Measurements from ENCODE around the gene PLXNB2. TPM values are rescaled to one million over a fixed set of nuclear protein-coding genes. Genes with fewer than 3 reads are reported as not detected.

The PLXNB2 gene
- total RNA-seq, 1 experiment from 2014 or later: 260 TPM

DNA sequence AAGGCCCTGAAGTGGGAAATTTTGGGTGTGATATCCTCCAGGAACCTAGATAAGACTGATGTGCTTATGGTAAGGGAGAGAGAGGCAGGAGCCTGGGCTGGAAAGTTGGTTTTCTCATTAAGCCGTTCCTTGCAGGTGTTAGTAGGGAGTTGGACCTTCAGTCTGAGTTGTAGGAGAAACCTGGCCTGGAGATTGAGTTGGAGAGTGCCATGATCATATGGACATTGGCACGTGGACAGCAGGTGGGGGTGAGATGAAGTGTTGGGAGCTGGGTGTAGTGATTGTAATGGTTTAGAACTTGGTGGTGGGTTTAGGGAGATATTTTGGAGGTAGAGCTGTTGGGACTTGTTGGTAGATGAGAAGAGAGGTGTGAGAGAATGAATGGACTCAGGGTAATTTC, 40.6 kb upstream of the PLXNB2 start:
- H2AFZ ChIP-seq: no peak overlapping the region
- H3K9me2 ChIP-seq (ENCODE audit: insufficient read depth): no peaks in the 10 kb centered on the region
- 0 out of 2 replicates have a peak, but pooled peaks cover 15% of the 10 kb centered on the region for H3K36me3 ChIP-seq (ENCODE audit: low read depth)
- BruUV-seq (replicated peaks): no TSS peak
- H3F3A ChIP-seq (ENCODE audit: insufficient read depth, low read depth): peaks cover 12% of the 10 kb centered on the region; the same call in 1 of the 2 replicates
- intact Hi-C loops (cut with micrococcal nuclease; ENCODE audit: unreplicated experiment): no loop called here
- H4K20me1 ChIP-seq (ENCODE audit: insufficient read depth): peaks cover 53% of the 10 kb centered on the region
- H3K9me3 ChIP-seq (ENCODE audit: insufficient read depth, low read depth): no peaks in the 10 kb centered on the region
- DNase-seq: no peak
- ChIA-PET POLR2A (ENCODE audit: unreplicated experiment) (no interaction called here), CTCF (no interaction called here)
- H3K4me2 ChIP-seq: no peak overlapping the region
- H3K27ac ChIP-seq: peak overlapping the region; percentile 10; the same call in 1 of the 2 replicates
- TF ChIP-seq EZH2 (IDR thresholded peaks at IDR 0.05; ENCODE audit: low read depth): no peak
- no peak overlapping the region for H3K4me3 ChIP-seq
- H3K27me3 ChIP-seq (ENCODE audit: insufficient read depth, low read depth): no peaks in the 10 kb centered on the region
- peaks cover 52% of the 10 kb centered on the region for H3K79me2 ChIP-seq (ENCODE audit: low read depth)
- no peaks in the 10 kb centered on the region for H3K4me1 ChIP-seq (replicated peaks; ENCODE audit: insufficient read depth)

DNA sequence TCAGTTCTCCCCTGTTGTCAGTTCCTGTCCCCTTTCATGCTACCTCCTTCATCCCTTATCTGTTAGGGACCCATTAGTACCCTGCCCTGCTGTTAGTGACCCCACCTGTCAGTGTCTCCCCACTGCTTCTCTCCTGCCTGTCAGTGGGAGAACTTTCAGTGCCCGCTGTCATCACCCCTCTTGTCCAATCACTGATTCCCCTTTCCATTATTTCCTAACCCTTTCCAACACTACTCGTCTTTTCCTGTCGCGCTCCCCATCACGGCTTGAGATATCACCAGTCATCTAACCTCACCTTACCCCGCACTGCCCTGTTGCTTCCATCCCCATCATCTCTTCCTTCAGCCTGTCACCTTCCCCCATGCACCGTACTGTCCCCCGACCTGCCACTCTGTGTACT, 39.7 kb upstream of the PLXNB2 start:
- Histone ChIP-seq H3K36me3 (ENCODE audit: low read depth) (0 out of 2 replicates have a peak, but pooled peaks cover 13% of the 10 kb centered on the region), H3F3A (ENCODE audit: insufficient read depth, low read depth) (peaks cover 20% of the 10 kb centered on the region), H3K4me2 (no peak overlapping the region), H3K79me2 (ENCODE audit: low read depth) (peaks cover 52% of the 10 kb centered on the region), H3K4me1 (replicated peaks; ENCODE audit: insufficient read depth) (0 out of 2 replicates have a peak, but pooled peaks cover under 1% of the 10 kb centered on the region), H3K9me2 (ENCODE audit: insufficient read depth) (no peaks in the 10 kb centered on the region), H2AFZ (no peak overlapping the region), H3K4me3 (no peak overlapping the region), H4K20me1 (ENCODE audit: insufficient read depth) (peaks cover 45% of the 10 kb centered on the region), H3K9me3 (ENCODE audit: insufficient read depth, low read depth) (no peaks in the 10 kb centered on the region), H3K27ac (no peak overlapping the region), H3K27me3 (ENCODE audit: insufficient read depth, low read depth) (no peaks in the 10 kb centered on the region)
- CTCF ChIA-PET: no interaction called here
- BruUV-seq (replicated peaks): no TSS peak
- POLR2A ChIA-PET (ENCODE audit: unreplicated experiment): interaction anchor here (0.7 kb wide), 1 partner anchor 161 kb away, joined by 3 read pairs; the partner anchor contains the start of gene LMF2
- DNase-seq: no peak
- TF ChIP-seq CTCF (conservative IDR thresholded peaks at IDR 0.05): no peak
- TF ChIP-seq EZH2 (IDR thresholded peaks at IDR 0.05; ENCODE audit: low read depth): no peak
- intact Hi-C loops (cut with micrococcal nuclease; ENCODE audit: unreplicated experiment): no loop called here

DNA sequence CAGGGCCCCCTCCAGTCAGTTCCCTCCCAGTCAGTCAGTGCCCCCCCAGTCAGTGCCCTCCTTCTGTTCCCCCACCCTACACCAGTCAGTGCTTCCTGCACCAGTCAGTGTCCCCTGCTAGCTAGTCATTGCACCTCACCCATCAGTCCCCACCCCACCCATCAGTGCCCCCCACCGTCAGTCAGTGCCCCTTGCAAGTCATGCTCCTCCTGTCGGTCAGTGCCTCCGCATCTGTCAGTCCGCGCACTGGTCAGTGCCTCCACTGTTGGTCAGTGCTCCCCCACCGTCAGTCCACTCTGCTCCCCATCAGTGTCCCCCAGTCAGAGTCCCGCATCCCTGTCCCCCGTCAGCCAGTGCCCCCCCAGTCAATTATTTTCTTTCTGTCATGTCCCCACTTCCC, 39.0 kb upstream of the PLXNB2 start:
- ChIA-PET POLR2A (ENCODE audit: unreplicated experiment) (interaction anchor here (0.6 kb wide), 1 partner anchor 162 kb away, joined by 8 read pairs; the partner anchor contains the start of gene NCAPH2), CTCF (no interaction called here)
- no peak for DNase-seq
- no peak overlapping the region for H2AFZ ChIP-seq
- peaks cover 51% of the 10 kb centered on the region for H3K79me2 ChIP-seq (ENCODE audit: low read depth)
- TF ChIP-seq CTCF (conservative IDR thresholded peaks at IDR 0.05) (no peak), EZH2 (IDR thresholded peaks at IDR 0.05; ENCODE audit: low read depth) (no peak)
- no peak overlapping the region for H3K4me3 ChIP-seq
- H3K9me2 ChIP-seq (ENCODE audit: insufficient read depth): no peaks in the 10 kb centered on the region
- 0 out of 2 replicates have a peak, but pooled peaks cover 4% of the 10 kb centered on the region for H3K4me1 ChIP-seq (replicated peaks; ENCODE audit: insufficient read depth)
- no TSS peak for BruUV-seq (replicated peaks)
- H3F3A ChIP-seq (ENCODE audit: insufficient read depth, low read depth): peaks cover 27% of the 10 kb centered on the region
- peaks cover 45% of the 10 kb centered on the region for H4K20me1 ChIP-seq (ENCODE audit: insufficient read depth)
- H3K27ac ChIP-seq: no peak overlapping the region
- no peak overlapping the region for H3K4me2 ChIP-seq
- no peaks in the 10 kb centered on the region for H3K9me3 ChIP-seq (ENCODE audit: insufficient read depth, low read depth)
- H3K36me3 ChIP-seq (ENCODE audit: low read depth): 0 out of 2 replicates have a peak, but pooled peaks cover 10% of the 10 kb centered on the region
- H3K27me3 ChIP-seq (ENCODE audit: insufficient read depth, low read depth): no peaks in the 10 kb centered on the region
- intact Hi-C loops (cut with micrococcal nuclease; ENCODE audit: unreplicated experiment): no loop called here
